NB4 (cell line): ENCODE data around the gene SEL1L3.

Experiments
- CTCF ChIP-seq: IDR thresholded peaks from one replicate; pipeline ENCODE4 v1.5.1; 2012; ENCODE audit warnings: low read depth, low read length
- MAX ChIP-seq: IDR thresholded peaks from 2 replicates; pipeline ENCODE4 v1.6.1; 2011; ENCODE audit warnings: low read depth, low read length
- MYC ChIP-seq: IDR thresholded peaks from 2 replicates; pipeline ENCODE4 v1.6.1; 2011; ENCODE audit warnings: low read depth, low read length
- POLR2A ChIP-seq: IDR thresholded peaks from 2 replicates; pipeline ENCODE4 v1.6.1; 2011; ENCODE audit warnings: mild to moderate bottlenecking; ENCODE audit not compliant: insufficient read length; ENCODE audit errors: extremely low read depth

- TF ChIP-seq CTCF = no peak
- TF ChIP-seq POLR2A = no peak
- no peak for TF ChIP-seq MAX
- TF ChIP-seq MYC = no peak
These were observed 32.2 kb downstream of the SEL1L3 start for GRCh38 chr4:25830548-25830947.
